ENCODE results near the gene SOX2. TPM values are rescaled to one million over a fixed set of nuclear protein-coding genes. Genes with fewer than 3 reads are reported as not detected.

SOX2 gene
- total RNA-seq, 1 experiment from 2014 or later: 0.63 TPM

DNA sequence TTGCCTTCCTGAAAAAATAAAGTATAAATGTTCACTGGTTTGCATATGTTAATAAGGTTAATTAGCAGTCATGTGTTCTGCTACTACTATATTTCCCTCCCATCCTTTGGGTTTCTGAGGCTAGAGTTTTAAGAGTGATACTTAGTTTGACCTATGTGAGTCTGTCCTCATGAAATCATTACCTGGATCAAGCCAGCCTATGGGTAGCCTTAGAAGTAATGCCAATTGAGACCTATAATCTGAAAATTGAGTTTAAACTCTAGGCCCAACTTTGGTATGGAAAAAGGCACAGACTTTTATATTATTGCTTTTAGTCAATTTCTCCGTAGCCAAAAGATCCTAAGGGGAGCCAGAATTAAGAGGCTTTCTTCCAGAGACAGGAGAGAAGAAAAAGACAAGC lies 18.4 kb upstream of the SOX2 start:
- Histone ChIP-seq H3K9me2 (replicated peaks; ENCODE audit: insufficient read depth, low read length) (no peaks in the 10 kb centered on the region), H2AFZ (ENCODE audit: low read length) (no peak overlapping the region), H3K4me1 (ENCODE audit: low read length) (no peaks in the 10 kb centered on the region), H4K20me1 (ENCODE audit: insufficient read depth, low read depth, low read length) (no peaks in the 10 kb centered on the region), H3K9ac (ENCODE audit: low read length) (no peak overlapping the region), H3K36me3 (ENCODE audit: insufficient read depth, low read length) (no peaks in the 10 kb centered on the region), H3K9me3 (ENCODE audit: low read length) (no peaks in the 10 kb centered on the region), H3K4me3 (ENCODE audit: low read length) (no peak overlapping the region), H3K27me3 (ENCODE audit: low read length) (no peaks in the 10 kb centered on the region), H3K79me2 (ENCODE audit: low read length) (no peaks in the 10 kb centered on the region), H3K27ac (ENCODE audit: low read length) (no peak overlapping the region), H3K4me2 (ENCODE audit: low read depth, low read length, poor library complexity, severe bottlenecking) (no peak overlapping the region)
- no peak for DNase-seq

DNA sequence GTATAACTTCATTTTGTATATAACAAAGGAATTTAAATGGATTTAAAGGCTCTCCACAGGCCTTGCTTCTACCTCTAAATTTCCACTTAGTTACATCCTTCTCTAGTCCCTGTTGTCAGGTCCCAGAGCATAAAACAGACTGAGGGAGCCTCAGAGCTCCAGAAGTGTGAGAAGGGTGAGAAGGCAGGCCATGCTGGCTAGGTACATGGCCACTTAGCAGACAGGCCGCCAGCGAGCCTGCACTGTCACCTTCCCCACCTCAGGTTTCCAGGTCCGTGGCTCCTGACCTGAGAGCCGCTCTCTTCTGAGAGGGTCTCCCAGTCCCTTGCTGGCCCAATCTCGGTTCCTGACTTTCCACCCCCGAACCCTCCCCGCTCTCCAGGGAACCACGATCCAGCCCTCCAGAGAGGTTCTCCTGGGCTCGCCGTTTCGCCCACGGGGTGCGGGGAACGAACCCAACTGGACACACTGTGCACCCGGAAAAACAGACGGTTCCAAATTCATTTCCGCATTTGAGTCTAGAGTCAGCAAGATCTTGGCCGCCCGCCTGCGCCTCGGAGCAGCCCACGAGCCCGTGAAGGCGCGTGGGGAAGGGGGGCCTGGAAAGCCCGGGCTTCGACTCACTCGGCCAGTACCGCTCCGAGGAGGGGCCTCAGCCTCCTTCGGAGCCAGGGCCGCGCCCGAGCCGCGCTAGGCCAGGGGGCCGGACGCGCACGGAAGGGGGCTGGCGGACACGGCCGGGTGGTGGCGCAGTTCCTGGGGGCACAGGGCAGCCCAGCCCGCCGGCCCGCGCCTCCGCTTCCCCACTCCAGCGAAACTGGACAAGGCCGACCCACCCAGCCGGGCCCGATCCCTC lies 16.7 kb upstream of the SOX2 start:
- H3K9ac ChIP-seq (ENCODE audit: low read length): no peak overlapping the region
- H4K20me1 ChIP-seq (ENCODE audit: insufficient read depth, low read depth, low read length): no peaks in the 10 kb centered on the region
- no peaks in the 10 kb centered on the region for H3K9me2 ChIP-seq (replicated peaks; ENCODE audit: insufficient read depth, low read length)
- no peaks in the 10 kb centered on the region for H3K36me3 ChIP-seq (ENCODE audit: insufficient read depth, low read length)
- DNase-seq: no peak
- no peak overlapping the region for H3K4me2 ChIP-seq (ENCODE audit: low read depth, low read length, poor library complexity, severe bottlenecking)
- H3K4me3 ChIP-seq (ENCODE audit: low read length): no peak overlapping the region
- H3K4me1 ChIP-seq (ENCODE audit: low read length): peaks cover 1% of the 10 kb centered on the region
- H3K27me3 ChIP-seq (ENCODE audit: low read length): no peaks in the 10 kb centered on the region
- H3K27ac ChIP-seq (ENCODE audit: low read length): no peak overlapping the region
- no peak overlapping the region for H2AFZ ChIP-seq (ENCODE audit: low read length)
- no peaks in the 10 kb centered on the region for H3K9me3 ChIP-seq (ENCODE audit: low read length)
- no peaks in the 10 kb centered on the region for H3K79me2 ChIP-seq (ENCODE audit: low read length)

DNA sequence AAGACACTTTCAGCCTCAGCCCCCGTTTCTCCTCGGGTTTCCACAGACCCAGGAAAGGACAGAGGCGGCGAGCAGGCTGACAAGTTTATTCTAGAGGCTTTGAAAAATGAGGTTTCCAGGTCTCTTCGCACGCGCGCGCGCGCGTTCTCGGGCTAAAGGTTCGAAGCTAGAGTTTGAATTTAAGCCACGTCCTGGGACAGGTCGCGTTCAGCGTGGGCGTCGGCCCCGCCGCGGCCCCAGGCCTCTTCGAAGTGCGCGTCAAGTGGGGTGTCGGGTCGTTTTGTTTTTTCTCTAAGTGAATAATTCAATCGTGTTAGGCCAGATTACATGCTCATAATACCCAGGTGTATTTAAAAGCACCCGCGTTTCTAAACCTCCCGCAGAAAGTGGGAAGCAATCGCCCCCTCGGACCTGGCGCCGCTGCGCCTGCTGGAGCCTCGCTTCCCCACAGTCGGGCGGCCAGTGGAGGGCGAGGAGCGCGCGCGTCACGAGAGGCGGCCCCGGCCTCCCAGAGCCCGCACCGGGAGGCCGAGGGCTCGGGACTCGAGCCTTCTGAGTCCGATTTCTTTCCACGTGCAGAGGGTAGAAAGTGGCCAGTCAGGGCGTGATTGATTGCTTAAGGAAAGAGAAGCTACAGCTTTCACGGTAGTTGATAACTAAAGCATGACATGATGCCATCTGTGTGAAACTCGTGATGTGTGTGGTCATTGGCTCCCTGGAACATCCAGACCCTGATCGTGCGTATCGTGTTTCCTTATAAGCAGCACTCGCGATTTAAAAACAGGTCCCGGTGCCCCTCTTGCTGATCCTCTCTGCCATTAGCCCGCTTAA lies 15.8 kb upstream of the SOX2 start:
- Histone ChIP-seq H3K79me2 (ENCODE audit: low read length) (no peaks in the 10 kb centered on the region), H3K27ac (ENCODE audit: low read length) (no peak overlapping the region), H3K36me3 (ENCODE audit: insufficient read depth, low read length) (no peaks in the 10 kb centered on the region), H3K4me2 (ENCODE audit: low read depth, low read length, poor library complexity, severe bottlenecking) (no peak overlapping the region), H2AFZ (ENCODE audit: low read length) (no peak overlapping the region), H3K4me1 (ENCODE audit: low read length) (peaks cover 9% of the 10 kb centered on the region), H3K9me2 (replicated peaks; ENCODE audit: insufficient read depth, low read length) (no peaks in the 10 kb centered on the region), H3K9ac (ENCODE audit: low read length) (no peak overlapping the region), H3K4me3 (ENCODE audit: low read length) (no peak overlapping the region), H3K9me3 (ENCODE audit: low read length) (no peaks in the 10 kb centered on the region), H4K20me1 (ENCODE audit: insufficient read depth, low read depth, low read length) (no peaks in the 10 kb centered on the region), H3K27me3 (ENCODE audit: low read length) (no peaks in the 10 kb centered on the region)
- no peak for DNase-seq

DNA sequence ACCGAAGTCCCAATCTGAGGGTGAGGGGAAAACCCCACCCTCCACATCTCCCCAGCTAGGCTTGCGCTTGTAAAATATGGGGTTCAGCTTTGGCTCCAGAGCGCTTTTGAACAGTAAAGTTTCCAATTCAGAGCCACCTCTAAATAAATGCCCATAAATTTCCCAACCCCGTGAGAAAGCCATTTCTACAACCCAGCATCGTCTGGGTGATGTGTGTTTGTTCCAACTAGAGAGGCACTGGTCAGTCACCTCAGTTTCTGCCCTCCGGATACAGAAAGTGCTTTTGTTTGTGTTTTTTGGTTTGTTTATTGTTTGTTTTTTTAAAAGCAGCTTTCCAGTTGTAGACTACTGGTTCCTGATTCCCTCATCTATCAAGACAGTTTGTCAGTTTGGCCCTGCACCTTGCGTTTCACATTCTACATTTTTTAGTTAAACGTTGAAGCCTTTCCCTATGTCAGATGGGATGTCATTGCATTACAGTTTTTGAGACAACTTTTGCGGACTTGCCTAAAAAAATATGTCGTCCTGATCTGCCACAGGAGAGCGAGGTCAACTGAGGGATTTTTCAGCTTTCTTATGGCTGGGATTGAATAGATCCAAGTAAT lies 15.0 kb upstream of the SOX2 start:
- no peak overlapping the region for H3K27ac ChIP-seq (ENCODE audit: low read length)
- no peaks in the 10 kb centered on the region for H3K79me2 ChIP-seq (ENCODE audit: low read length)
- no peaks in the 10 kb centered on the region for H3K27me3 ChIP-seq (ENCODE audit: low read length)
- DNase-seq: no peak
- no peaks in the 10 kb centered on the region for H4K20me1 ChIP-seq (ENCODE audit: insufficient read depth, low read depth, low read length)
- no peak overlapping the region for H3K4me2 ChIP-seq (ENCODE audit: low read depth, low read length, poor library complexity, severe bottlenecking)
- H3K9me3 ChIP-seq (ENCODE audit: low read length): no peaks in the 10 kb centered on the region
- H3K36me3 ChIP-seq (ENCODE audit: insufficient read depth, low read length): no peaks in the 10 kb centered on the region
- no peak overlapping the region for H3K4me3 ChIP-seq (ENCODE audit: low read length)
- peaks cover 15% of the 10 kb centered on the region for H3K4me1 ChIP-seq (ENCODE audit: low read length)
- no peak overlapping the region for H3K9ac ChIP-seq (ENCODE audit: low read length)
- H3K9me2 ChIP-seq (replicated peaks; ENCODE audit: insufficient read depth, low read length): no peaks in the 10 kb centered on the region
- H2AFZ ChIP-seq (ENCODE audit: low read length): no peak overlapping the region

DNA sequence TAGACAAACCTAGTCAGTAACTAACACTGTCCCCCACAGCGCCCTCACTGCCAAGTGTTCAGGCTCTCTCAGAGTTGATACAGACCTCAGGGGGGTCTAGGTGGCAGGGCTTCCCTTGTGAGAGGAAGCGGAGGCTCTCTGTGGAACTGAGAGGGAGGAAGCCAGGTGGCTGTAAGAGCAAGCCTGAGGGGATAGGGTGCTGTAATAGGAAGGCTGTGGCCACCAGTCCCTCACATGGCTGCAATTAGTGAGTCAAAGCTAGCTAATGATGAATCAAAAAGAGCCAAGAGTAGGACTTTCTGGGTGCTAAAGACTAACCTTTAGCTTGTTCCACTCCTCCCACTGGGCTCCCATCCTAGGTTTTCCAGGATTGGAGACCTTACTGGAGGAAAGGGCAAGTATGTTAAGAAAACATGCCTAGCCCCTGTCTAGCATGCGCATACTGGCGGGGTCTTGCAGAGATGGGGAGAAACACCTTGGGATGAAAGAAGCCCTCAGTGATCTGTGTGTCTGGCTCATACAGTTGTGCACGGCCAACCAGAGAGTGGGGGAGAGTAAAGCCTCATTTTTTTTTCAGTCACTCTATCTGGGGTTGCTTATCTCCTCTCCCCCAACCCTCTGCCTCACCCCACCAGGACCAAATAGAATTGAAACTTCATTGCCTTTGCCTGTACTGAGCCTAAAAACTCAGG lies 13.3 kb upstream of the SOX2 start:
- H3K4me1 ChIP-seq (ENCODE audit: low read length): peaks cover 20% of the 10 kb centered on the region

DNA sequence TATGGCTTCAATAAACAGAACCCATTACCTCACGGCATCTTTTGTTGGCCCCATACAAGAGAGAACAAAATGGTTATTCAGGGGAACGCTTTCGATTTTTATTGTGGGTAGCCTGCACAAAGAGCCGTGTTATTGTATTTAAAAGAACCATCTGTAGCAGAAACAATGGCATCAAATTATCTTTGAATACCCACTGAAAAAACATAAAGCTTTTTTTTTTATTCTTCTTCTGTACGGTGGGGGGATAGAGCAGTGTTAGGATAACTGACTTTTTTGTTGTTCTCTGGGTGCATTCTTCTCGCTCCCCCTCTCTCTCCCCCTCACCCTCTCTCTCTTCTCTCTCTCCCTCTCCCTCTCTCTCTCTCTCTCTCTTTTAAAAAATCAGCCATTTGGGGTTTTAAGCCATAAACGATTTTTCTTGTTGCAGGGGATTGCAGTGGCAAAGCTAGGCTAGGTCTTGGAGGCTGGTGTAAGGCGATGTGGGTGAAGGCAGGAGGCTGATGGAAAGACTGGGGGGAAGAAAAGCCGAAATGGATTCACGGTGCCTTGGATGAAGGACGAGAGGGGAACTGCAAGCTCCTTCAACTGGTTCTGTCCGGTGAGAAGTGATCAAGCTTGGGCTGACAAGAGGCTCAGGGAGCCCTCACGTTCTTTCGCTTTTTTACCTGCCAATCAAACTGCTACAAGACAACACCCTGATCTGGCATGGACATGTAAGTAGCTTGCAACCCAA lies 12.4 kb upstream of the SOX2 start:
- no peak for DNase-seq
- Histone ChIP-seq H3K4me3 (ENCODE audit: low read length) (no peak overlapping the region), H2AFZ (ENCODE audit: low read length) (no peak overlapping the region), H3K79me2 (ENCODE audit: low read length) (no peaks in the 10 kb centered on the region), H3K27me3 (ENCODE audit: low read length) (no peaks in the 10 kb centered on the region), H3K9me2 (replicated peaks; ENCODE audit: insufficient read depth, low read length) (no peaks in the 10 kb centered on the region), H3K36me3 (ENCODE audit: insufficient read depth, low read length) (no peaks in the 10 kb centered on the region), H4K20me1 (ENCODE audit: insufficient read depth, low read depth, low read length) (no peaks in the 10 kb centered on the region), H3K9ac (ENCODE audit: low read length) (no peak overlapping the region), H3K27ac (ENCODE audit: low read length) (no peak overlapping the region), H3K4me2 (ENCODE audit: low read depth, low read length, poor library complexity, severe bottlenecking) (no peak overlapping the region), H3K4me1 (ENCODE audit: low read length) (peaks cover 20% of the 10 kb centered on the region), H3K9me3 (ENCODE audit: low read length) (no peaks in the 10 kb centered on the region)

More for the DNA sequence above, 13.3 kb upstream of the SOX2 start:
- no peak overlapping the region for H3K9ac ChIP-seq (ENCODE audit: low read length)
- no peak overlapping the region; the same call in 1 of the 2 replicates for H2AFZ ChIP-seq (ENCODE audit: low read length)
- H4K20me1 ChIP-seq (ENCODE audit: insufficient read depth, low read depth, low read length): no peaks in the 10 kb centered on the region
- no peak overlapping the region for H3K27ac ChIP-seq (ENCODE audit: low read length)
- no peak for DNase-seq
- H3K9me3 ChIP-seq (ENCODE audit: low read length): no peaks in the 10 kb centered on the region
- no peaks in the 10 kb centered on the region for H3K27me3 ChIP-seq (ENCODE audit: low read length)
- no peaks in the 10 kb centered on the region for H3K36me3 ChIP-seq (ENCODE audit: insufficient read depth, low read length)
- H3K4me2 ChIP-seq (ENCODE audit: low read depth, low read length, poor library complexity, severe bottlenecking): no peak overlapping the region
- H3K79me2 ChIP-seq (ENCODE audit: low read length): no peaks in the 10 kb centered on the region
- no peaks in the 10 kb centered on the region for H3K9me2 ChIP-seq (replicated peaks; ENCODE audit: insufficient read depth, low read length)
- no peak overlapping the region for H3K4me3 ChIP-seq (ENCODE audit: low read length)

DNA sequence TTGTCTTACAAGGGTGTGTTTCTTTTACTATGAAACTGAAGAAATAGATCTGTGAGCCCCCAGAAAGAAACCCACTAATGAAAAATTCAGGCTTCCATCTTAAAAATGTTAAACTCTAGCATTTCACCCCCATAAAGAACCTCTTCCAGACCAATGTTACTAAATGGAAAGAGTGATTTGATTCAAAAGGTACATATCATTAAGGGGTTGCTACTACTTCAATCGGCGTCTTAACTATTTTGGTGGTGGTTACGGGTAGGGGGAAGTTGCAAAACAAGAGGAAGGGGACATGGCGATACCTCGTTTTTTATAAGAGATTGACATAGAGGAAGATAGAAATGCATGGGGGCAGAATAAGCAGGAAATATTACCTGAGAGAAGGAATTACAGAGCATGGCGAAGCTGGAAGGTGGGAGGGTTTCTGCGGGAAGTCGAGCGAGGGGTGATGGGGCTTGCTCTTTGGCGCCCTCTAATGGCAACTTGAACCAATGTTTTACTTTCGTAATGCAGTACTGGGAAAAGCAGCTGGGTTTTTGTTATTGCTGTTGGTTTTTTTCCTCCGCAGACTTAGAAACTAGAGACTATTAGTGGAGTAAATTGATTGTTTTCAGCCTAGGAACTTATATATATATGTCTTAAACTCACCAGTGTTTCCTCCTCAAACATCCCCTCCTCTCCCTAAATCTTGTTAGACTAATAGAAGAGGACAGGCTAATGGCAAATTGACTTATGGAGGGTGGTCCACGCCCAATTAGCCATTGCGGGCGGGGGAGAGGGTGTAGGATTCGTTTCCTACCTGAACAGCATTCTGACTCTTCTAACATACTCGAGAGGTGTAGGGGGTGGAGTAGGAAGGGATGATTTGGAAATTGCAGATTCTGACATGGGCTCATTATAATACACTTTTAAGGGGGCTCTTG lies 11.3 kb upstream of the SOX2 start:
- Histone ChIP-seq H3K27ac (ENCODE audit: low read length) (no peak overlapping the region), H3K4me1 (ENCODE audit: low read length) (peaks cover 20% of the 10 kb centered on the region), H3K9me2 (replicated peaks; ENCODE audit: insufficient read depth, low read length) (no peaks in the 10 kb centered on the region), H3K27me3 (ENCODE audit: low read length) (no peaks in the 10 kb centered on the region; the same call in 1 of the 2 replicates), H4K20me1 (ENCODE audit: insufficient read depth, low read depth, low read length) (no peaks in the 10 kb centered on the region), H3K9me3 (ENCODE audit: low read length) (no peaks in the 10 kb centered on the region), H2AFZ (ENCODE audit: low read length) (peak overlapping the region; percentile 99), H3K36me3 (ENCODE audit: insufficient read depth, low read length) (no peaks in the 10 kb centered on the region), H3K79me2 (ENCODE audit: low read length) (no peaks in the 10 kb centered on the region), H3K4me2 (ENCODE audit: low read depth, low read length, poor library complexity, severe bottlenecking) (peak overlapping the region; percentile 93), H3K9ac (ENCODE audit: low read length) (peak overlapping the region; percentile 55), H3K4me3 (ENCODE audit: low read length) (peak overlapping the region; percentile 66)
- peak; percentile 89 for DNase-seq

Measured in Karpas-422 (cell line).